Prostate gland (tissue), 2 donors: ENCODE results near the gene PLCH1.

ENCODE experiments used
- CTCF ChIP-seq, 4 experiments: fragments of 200-600 bp in 2 of 4; fragments of 450-650 bp in 2 of 4; sonication (generic) in 2 of 4; IDR thresholded peaks; 1 replicate in 3 of 4; 2 replicates in 1 of 4; pipeline ENCODE4 v1.5.1; 2016 to 2019; ENCODE audit warnings: antibody characterized with exemption in 4 of 4, mild to moderate bottlenecking in 2 of 4, moderate library complexity in 2 of 4
- POLR2A ChIP-seq: fragments of 450-650 bp; IDR thresholded peaks from one replicate; pipeline ENCODE4 v1.6.1; 2016; ENCODE audit warnings: antibody characterized with exemption, mild to moderate bottlenecking

DNA sequence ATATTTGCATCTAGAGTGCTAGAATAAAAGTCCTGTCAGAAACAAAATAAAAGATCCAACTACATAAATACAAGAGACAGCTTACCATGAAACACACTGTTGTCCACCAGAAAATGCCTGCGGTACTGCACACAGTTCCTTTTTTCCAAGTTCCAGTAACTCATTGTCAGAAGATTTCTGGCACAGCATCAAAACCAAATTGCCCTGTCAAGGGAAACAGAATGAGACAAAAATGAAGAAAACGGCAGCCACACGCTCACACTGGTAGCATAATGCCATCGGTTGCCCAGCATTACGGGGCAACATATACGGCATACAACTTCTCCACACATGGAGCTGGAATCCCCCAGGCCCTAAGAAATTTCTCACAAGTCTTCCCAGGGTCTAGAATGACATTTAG, 40.8 kb downstream of the PLCH1 start:
- TF ChIP-seq CTCF (IDR thresholded peaks at IDR 0.05) = no peak
- no peak for TF ChIP-seq POLR2A
